ENCODE results near the gene COPS2. TPM values are rescaled to one million over a fixed set of nuclear protein-coding genes. Genes with fewer than 3 reads are reported as not detected.
A peak's percentile ranks its signal among the peaks of the same experiment; 100 is the strongest.

The COPS2 gene
- total RNA-seq, 1 experiment from 2014 or later: 88.3 TPM

- TF ChIP-seq, protein P1, sequence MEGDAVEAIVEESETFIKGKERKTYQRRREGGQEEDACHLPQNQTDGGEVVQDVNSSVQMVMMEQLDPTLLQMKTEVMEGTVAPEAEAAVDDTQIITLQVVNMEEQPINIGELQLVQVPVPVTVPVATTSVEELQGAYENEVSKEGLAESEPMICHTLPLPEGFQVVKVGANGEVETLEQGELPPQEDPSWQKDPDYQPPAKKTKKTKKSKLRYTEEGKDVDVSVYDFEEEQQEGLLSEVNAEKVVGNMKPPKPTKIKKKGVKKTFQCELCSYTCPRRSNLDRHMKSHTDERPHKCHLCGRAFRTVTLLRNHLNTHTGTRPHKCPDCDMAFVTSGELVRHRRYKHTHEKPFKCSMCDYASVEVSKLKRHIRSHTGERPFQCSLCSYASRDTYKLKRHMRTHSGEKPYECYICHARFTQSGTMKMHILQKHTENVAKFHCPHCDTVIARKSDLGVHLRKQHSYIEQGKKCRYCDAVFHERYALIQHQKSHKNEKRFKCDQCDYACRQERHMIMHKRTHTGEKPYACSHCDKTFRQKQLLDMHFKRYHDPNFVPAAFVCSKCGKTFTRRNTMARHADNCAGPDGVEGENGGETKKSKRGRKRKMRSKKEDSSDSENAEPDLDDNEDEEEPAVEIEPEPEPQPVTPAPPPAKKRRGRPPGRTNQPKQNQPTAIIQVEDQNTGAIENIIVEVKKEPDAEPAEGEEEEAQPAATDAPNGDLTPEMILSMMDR (conservative IDR thresholded peaks at IDR 0.05): no peak
- Mint-ChIP-seq H3K4me1 (no peaks in the 10 kb centered on the region), H3K36me3 (ENCODE audit: insufficient read depth in 1 of 3, low read depth in 3 of 3) (no peaks in the 10 kb centered on the region), H3K4me3 (no peak overlapping the region), H3K9me3 (no peaks in the 10 kb centered on the region), H3K27ac (peak overlapping the region in 1 of 3 experiments; percentile 53; a peak in 1 of 7 replicates), H3K27me3 (ENCODE audit: low read depth) (no peaks in the 10 kb centered on the region; the same call in 1 of the 2 replicates)
- Histone ChIP-seq H3K56ac (ENCODE audit: insufficient read length, low read depth, low read length) (no peak overlapping the region), H3K18ac (ENCODE audit: insufficient read length, low read depth, low read length) (no peak overlapping the region), H3K9me3 (ENCODE audit: control insufficient read depth, low read depth, low read length) (no peaks in the 10 kb centered on the region), H3K4ac (ENCODE audit: low read depth, low read length) (no peak overlapping the region), H2AFZ (ENCODE audit: low read length) (no peak overlapping the region), H3K4me2 (ENCODE audit: insufficient read depth, insufficient read length, low read length) (no peak overlapping the region), H2BK120ac (ENCODE audit: low read depth, low read length, poor library complexity, severe bottlenecking) (no peak overlapping the region), H3K4me1 (ENCODE audit: insufficient read depth, low read length) (no peaks in the 10 kb centered on the region), H2BK15ac (ENCODE audit: low read depth, low read length) (no peak overlapping the region), H3K14ac (ENCODE audit: insufficient read depth, low read length) (no peak overlapping the region), H3K9ac (ENCODE audit: extremely low read depth, insufficient read length, low read length) (no peak overlapping the region), H2BK20ac (ENCODE audit: low read depth, low read length, poor library complexity, severe bottlenecking) (no peak overlapping the region), H4K20me1 (ENCODE audit: control insufficient read depth, insufficient read depth, insufficient read length) (no peaks in the 10 kb centered on the region), H2BK12ac (ENCODE audit: insufficient read length, low read depth, low read length) (no peak overlapping the region), H3K23ac (ENCODE audit: insufficient read length, low read depth, low read length) (no peak overlapping the region), H3K79me2 (ENCODE audit: insufficient read depth, low read length) (no peaks in the 10 kb centered on the region), H3K27me3 (ENCODE audit: insufficient read depth, low read length) (no peaks in the 10 kb centered on the region), H2AK5ac (ENCODE audit: insufficient read length, low read length) (no peak overlapping the region), H3T11ph (ENCODE audit: low read length) (no peak overlapping the region), H4K91ac (ENCODE audit: insufficient read length, low read depth, low read length) (no peak overlapping the region), H2BK5ac (ENCODE audit: insufficient read length, low read length) (no peak overlapping the region), H4K8ac (replicated peaks; ENCODE audit: insufficient read length, low read depth, low read length) (no peak overlapping the region), H3K79me1 (ENCODE audit: insufficient read depth, low read depth, low read length, poor library complexity, severe bottlenecking) (no peaks in the 10 kb centered on the region), H4K5ac (ENCODE audit: insufficient read length, low read depth, low read length) (no peak overlapping the region), H3K23me2 (ENCODE audit: insufficient read length, low read depth, low read length, poor library complexity, severe bottlenecking) (no peaks in the 10 kb centered on the region), H3K27ac (ENCODE audit: insufficient read length, low read depth, low read length) (no peak overlapping the region)
- DNase-seq: no peak
- WGBS (ENCODE audit: extremely low coverage, insufficient read length, low lambda C conversion rate): no CpG with 5 or more reads among the region's 4 CpGs
Observed at GRCh38 chr15:49093252-49094105, 61.9 kb downstream of the COPS2 start.

Measured in H9 (cell line).